Measurements from ENCODE around the gene MFSD11.
A peak's percentile ranks its signal among the peaks of the same experiment; 100 is the strongest.
"Not testable (repeated sequence)": the region's sequence is repeated elsewhere in the genome, so short reads cannot be mapped to it uniquely, and the experiment has no call there.

MFSD11 gene

DNA sequence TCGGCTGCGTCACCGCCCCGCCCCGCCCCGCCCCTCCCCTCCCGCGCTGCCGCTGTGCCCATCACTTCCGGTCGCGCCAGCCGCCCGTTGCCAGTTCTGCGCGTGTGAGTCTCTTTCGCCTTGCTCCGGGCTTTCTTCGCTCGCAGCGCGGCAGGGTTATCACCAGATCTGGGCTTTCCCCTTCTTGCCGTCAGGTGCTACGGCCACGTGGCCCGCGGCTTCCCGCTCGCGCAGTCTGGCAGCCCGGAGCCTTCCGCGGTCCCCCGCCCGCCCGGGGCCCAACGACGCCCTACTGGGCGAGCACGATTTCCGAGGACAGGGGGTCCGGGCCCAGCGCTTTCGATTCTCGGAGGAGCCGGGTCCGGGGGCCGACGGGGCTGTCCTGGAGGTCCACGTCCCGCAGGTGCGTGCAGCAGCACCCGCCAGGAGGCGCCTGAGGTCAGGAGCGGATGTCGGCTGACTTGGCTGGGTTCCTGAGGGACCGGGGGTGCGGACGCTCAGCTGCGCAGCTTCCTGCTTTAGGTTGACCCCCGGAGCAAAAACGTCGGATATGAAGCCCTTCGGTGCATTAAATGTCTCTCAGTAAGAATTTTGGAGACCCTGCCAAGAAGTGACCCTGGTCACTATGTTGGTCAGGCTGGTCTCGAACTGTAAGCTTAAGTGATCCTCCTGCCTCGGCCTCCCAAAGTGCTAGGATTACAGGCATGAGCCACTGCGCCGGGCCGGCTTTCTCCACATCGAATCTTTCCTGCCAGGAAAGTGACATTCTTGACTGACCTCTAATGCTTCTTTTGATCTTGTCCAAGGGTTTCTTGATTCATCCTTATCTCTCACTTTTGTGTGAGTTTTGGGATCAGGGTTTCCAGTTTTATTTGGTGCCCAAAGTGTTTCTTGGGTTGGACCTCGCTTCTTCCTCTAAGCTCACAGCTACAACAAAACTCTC is 10.9 kb upstream of the MFSD11 start, which contains the start of gene METTL23:
Gene METTL23 (plus strand): TSS at position 64 of the 943 bp plus-strand sequence. CDS start 2,872 bp downstream, outside the sequence.
- peak in 8 of 14 donors; percentile 22 to 85 (median 81) for DNase-seq

DNA sequence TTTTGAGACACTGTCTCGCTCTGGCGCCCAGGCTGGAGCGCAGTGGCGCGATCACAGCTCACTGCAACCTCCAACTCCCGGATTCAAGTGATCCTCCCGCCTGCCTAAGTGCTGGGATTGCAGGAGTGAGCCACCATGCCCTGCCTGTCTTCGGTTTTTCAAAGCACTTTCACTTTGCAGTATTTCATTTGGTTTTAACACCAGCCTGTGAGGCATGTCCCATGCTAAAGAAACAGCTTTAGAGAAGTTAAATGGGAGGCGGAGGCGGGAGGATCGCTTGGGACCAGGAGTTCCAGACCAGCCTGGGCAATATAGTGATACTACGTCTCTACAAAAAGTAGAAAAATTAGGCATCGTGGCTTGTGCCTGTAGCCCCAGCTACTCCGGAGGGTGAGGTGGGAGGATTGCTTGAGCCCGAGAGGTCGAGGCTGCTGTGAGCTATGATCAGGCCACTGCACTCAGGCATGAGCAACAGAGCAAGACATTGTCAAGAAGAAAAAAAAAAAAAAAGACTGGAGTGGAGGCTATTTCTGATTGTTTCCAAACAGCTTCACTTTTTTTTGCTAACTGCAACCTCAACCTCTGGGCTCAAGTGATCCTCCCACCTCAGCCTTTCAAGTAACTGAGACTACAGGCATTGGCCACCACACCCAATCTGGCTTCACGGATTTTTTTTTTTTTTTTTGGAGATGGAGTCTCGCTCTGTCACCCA is 10.0 kb upstream of the MFSD11 start:
- DNase-seq = peak in 2 of 14 donors; percentile 17

DNA sequence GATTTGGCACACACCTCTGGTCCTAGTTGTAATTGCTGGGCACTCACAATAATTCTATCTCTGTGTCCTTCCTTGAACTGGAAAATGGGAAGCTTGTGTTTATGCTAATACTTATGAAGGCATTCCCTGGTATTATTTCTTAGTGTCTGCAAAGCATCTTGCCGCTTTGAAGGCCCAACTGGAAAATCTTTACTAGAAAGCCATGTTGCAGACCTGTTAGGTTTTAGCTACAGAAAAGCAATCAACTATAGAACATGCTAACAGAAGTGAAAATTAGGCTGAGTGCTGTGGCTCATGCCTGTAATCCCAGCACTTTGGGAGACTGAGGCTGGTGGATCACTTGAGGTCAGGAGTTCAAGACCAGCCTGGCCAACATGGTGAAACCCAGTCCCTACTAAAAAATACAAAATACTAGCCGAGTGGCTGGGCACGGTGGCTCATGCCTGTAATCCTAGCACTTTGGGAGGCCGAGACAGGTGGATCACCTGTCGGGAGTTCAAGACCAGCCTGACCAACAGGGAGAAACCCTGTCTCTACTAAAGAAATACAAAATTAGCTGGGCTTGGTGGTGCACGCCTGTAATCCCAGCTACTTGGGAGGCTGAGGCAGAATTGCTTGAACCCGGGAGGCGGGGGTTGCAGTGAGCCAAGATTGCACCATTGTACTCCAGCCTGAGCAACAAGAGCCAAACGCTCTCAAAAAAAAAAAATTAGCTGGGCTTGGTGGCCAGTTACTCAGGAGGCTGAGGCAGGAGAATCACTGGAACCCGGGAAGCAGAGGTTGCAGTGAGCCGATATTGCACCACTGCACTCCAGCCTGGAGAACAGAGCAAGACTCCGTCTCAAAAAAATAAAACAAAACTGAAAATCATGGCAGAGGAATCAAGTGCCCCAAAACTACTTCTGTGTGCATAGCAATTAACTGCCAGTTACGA is 5.9 kb upstream of the MFSD11 start:
- DNase-seq = not testable (repeated sequence)

DNA sequence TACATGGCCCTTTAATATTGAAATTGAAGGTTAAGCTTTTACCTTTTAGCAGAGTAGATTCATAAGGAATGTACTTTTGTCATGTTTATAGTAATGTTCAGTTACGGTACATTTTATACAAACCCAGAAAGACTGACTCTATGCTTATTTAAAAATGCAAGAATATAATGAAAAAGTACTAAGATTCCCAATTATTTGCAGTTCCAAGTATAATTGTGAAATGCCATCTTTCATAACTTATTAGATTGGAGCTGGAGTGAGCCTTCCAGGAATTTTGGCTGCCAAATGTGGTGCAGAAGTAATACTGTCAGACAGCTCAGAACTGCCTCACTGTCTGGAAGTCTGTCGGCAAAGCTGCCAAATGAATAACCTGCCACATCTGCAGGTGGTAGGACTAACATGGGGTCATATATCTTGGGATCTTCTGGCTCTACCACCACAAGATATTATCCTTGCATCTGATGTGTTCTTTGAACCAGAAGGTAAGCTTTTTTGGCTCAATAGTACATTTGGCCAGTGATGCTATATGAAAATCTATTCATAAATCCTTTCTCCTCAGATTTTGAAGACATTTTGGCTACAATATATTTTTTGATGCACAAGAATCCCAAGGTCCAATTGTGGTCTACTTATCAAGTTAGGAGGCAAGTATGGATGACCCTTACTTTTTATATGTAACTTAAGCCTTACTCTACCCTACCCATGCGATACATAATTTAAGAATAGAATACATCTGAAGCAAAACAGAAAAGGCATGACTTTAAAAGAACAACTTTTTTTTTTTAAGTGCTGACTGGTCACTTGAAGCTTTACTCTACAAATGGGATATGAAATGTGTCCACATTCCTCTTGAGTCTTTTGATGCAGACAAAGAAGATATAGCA is 4.9 kb upstream of the MFSD11 start:
- DNase-seq = no peak

DNA sequence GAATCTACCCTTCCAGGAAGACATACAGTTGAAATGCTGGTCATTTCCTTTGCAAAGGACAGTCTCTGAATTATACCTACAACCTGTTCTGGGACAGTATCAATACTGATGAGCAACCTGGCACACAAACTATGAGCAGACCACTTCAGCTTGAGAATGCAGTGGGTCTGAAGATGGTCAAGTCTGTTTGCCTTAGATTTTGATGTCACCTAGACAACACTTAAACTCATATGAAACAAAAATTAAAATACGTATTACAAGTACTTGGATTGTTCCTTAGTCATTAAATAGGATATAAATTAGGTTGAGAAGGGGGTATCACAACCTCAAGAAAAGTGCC is 4.3 kb upstream of the MFSD11 start:
- no peak for DNase-seq

DNA sequence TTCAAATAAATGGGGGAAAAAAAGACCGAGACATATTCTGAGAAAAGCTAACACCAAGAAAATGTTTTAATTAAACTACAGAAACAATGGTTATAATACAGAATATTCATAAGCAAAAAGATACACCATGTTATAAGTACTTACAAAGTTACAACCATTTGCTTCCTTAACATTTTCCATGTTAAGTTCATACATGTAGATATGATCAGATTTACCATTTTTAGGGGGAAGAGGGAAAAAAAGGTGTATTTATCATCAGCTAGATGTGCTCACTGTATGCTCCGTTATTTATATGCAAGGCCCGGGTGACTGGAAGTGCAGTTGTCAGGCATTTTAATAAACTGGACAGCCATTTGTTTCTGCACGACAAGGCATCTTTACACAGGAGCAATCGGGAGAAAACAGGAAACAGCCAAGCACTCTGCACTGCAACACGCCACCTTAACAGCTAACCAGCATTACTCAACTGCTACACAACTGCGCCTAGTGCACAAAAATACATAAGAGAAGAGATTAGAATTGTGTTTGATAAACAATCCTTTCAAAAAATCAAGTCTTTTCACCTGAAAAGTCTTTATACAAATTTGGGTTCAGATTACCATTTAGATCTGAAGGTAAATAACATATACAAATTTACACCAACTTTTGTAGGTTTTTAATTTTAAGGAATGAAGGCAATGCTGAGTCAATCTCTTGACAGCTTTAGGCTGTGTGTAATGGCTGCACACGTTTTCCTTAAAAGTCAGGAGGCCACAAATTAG is 3.7 kb upstream of the MFSD11 start:
- no peak for DNase-seq

DNA sequence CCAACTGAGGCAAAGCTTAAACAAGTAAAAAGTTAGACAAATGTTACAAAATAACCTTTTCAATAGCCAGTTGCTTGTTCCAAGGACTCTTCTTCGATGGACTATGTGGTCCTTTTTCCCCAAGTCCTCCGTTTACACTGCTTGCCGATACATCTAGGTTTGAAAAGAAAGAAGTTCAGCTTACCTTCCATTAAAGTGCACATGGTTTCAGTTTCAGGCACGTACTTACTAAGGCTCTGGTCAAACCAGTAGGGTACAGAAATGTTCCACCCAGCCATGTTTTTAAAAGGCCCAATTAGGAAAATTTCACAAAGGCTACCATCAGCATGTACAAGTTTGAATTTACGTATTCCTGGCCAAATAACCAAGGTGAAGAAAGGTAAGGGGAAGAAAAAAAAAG is 2.9 kb upstream of the MFSD11 start:
- no peak for DNase-seq

DNA sequence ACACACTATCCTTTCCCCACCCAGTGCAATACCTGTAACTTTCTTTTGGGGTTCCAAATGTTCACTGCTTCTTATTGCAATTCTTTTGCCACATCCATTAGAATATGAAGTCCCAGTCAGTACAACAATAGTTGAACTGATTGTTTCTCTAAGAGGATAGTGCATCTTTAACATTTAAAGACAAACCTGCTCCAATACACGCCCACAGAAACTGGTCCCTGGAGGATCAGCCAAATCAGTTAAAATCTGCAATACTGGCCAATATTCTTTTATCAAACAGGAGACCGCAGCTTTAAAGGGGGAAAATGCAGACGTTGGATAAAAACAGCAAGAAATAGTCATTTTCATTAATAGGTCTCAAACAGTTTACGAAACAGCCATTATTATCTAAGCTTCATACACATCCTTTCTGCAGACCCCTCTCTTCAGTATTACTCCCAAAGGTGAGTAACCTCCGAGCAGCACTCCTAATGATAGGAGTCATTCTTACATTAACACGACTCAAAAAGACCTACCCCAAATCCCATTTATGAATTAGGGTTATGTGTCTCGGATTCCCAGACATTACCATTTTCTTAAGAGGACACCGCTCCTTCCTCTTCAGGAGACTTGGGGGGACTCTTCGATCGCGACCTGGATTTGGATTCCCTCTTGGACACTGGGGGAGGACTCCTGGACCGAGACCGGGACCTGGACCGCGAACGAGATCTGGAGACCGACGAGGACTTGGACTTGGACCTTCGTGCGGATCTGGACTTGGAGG is 2.2 kb upstream of the MFSD11 start:
- DNase-seq = no peak

DNA sequence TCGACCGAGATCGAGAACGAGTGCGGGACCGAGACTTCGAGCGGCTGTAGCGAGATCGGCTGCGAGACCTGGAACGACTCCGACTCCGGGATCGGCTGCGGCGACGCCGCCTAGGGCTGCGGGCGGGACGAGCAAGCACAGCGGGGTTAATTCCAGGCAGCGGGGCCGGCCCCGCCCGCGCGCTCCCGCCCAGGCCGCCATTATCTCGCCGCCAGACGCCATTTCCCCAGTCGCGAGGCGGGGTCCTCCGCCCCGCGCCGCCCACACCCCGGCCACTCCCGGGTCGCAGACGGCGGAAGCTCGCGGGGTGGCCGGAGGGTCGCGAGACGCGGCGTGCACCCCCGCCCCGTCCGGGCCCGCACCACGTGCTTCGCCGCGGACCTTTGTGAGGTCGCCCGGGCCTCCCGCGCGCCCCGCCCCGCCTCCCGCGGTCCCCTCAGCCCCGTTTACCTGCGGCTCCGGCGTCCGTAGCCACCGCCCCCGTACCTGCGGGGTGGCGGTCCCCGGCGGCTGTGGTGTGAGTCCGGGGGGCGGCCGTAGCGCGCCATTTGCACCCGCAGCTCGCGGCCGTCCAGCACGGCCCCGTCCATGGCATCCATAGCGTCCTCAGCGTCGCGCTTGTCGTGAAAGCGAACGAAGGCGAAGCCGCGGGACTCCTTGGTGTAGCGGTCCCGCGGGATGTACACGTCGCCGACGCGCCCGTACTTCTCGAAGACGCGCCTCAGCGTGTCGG is 1.4 kb upstream of the MFSD11 start:
- peak in 13 of 14 donors; percentile 26 to 84 (median 57) for DNase-seq

DNA sequence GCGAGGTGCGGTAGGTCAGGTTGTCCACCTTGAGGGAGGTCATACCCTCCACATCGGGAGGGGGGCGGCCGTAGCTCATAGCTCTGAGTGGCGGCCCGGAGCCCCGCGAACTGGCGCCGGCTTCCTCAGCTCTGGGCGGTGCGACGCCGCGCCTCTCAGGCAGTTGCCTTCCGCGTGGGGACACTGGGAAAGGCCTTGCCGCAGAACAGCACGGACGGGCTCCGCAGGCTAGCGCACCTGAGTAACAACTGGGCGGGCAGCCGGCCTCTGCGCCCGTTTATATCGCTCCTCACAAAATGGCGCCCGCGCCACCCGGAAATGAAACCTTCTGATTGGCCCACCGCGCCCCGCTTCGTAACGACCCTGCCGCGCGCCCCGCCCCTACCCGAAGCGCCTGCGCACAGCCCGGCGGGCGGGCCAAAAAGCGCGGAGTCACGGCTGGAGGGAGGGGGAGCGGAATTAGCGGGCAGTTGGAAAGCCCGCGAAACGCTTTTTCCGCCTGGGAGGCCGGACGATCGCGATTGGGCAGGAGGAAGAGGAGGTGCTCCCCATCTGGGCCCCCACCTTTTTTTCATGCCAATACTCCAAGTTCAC is 740 bp upstream of the MFSD11 start, which contains the start of gene SRSF2:
Gene SRSF2 (minus strand): TSS at position 250 of the 594 bp plus-strand sequence. CDS start 171 bp downstream, at position 79.
- peak; percentile 88 to 100 (median 98) for DNase-seq

DNA sequence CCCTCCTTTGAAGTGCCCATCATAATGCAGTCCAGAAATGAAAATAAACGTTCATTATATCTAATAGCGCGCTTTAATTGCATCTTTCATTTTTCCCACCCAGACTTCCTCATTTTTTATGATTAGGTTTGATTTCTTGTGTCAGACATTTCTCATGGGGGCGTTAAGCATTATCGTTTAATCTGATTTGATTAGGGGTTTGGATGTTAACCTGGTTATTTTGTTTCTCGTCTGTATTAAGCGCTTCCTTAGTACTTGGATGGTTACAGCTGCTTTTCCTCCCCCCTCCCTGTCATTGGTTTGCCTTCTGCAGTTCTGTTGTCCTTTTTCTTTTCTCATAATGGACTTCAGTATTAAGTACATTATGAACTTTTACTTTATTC is 540 bp downstream of the MFSD11 start:
- DNase-seq = no peak

DNA sequence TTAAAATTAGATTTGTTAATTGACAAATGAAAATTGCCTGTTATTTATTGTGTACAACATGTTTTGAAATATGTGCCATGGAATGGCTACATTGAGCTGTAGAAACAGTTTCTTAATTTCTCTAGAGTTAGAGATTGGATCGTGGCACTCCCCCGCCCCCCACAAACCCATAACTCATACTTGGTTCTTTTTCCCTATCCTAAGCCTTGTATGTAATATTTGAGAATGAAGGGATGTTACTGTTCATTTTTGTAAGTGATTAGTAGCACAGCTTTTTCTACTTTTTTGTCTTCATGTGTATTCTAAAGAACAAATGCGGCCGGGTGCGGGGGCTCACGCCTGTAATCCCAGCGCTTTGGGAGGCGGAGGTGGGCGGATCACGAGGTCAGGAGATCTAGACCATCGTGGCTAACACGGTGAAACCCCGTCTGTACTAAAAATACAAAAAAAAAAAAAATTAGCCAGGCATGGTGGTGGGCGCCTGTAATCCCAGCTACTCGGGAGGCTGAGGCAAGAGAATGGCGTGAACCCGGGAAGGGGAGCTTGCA is 1.7 kb downstream of the MFSD11 start:
- not testable (repeated sequence) for DNase-seq

DNA sequence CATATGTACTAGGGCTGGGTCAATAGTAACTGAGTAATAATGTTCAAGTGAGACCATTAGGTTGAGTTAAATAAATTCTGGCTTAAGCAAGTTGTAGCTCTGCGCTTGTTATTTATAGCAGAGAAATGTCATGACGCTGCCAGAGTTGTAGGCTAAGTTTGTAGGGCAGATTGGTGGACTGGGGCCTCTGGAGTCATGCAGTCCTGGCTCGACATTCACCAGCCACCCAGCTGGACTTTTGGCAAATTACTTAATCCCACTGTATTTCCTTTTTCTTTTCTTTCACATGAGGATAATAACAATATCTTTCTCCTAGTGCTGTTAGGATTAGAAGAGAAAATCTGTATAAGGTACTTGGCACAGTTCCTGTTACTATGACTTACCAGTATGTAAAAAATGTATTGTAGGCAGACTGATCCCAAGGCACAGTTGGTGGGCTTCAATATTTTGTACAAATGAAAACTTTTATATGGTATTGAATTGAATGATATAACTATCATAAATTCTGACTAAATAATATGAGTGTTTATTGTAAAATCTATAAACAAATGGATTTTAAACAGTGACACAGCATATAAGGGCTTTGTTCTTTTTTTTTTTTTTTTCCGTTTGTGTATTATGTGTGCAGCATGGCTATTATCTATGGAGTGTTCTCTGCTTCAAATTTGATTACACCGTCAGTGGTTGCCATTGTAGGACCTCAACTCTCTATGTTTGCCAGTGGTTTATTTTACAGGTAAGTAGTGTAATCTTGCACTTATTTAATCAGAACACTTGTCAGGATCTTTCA is 2.6 kb downstream of the MFSD11 start:
- no peak for DNase-seq

DNA sequence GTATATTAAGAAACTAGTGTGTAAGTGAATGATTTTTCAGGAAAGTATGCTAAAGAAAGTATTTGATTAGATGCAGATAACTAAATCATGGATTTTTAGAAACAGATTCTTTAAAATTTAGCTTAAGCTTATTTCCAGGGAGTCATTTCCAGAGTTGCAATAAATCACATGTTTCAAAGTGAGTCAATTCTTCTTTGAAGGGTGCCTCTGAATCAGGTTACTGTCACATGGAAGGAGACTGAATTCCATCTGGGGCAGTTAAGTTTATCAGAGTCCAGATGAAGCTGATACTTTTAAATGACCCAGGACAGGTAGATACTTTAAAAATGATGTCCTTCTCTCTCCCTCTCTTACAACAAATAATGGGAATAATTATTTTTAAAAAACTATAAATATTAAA is 5.0 kb downstream of the MFSD11 start:
- no peak for DNase-seq

DNA sequence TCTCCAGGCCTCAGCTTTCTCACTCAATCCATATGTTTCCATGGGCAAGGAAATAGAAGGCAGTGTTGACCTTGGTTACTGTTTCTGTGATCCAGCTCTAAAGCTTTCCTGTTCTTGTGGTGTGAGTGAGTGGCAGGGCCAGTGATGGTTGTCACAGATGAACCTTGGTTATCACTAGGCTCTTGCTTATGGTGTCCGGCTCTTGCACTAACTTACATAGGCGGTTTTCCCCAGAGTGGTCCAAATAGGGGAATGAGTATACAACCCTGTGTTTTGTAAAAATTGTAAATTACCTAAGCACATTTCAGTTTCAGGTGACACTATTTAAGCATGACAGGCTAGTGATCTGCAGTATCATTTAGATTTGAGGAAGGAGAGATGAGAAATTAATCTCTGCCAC is 6.8 kb downstream of the MFSD11 start:
- DNase-seq = no peak

DNA sequence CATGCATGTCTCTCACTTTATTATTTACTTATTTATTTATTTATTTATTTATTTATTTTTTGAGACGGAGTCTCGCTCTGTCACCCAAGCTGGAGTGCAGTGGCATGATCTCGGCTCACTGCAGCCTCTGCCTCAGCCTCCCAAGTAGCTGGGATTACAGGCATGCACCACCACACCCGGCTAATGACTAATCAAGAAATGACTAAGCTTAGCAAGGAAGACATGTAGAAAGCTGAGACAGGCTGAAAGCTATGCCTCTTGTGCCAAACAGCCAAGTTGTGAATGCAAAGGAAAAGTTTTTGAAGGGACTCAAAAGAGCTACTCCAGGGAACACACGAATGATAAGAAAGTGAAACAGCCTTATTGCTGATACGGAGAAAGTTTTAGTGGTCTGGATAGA is 7.9 kb downstream of the MFSD11 start:
- not testable (repeated sequence) for DNase-seq

DNA sequence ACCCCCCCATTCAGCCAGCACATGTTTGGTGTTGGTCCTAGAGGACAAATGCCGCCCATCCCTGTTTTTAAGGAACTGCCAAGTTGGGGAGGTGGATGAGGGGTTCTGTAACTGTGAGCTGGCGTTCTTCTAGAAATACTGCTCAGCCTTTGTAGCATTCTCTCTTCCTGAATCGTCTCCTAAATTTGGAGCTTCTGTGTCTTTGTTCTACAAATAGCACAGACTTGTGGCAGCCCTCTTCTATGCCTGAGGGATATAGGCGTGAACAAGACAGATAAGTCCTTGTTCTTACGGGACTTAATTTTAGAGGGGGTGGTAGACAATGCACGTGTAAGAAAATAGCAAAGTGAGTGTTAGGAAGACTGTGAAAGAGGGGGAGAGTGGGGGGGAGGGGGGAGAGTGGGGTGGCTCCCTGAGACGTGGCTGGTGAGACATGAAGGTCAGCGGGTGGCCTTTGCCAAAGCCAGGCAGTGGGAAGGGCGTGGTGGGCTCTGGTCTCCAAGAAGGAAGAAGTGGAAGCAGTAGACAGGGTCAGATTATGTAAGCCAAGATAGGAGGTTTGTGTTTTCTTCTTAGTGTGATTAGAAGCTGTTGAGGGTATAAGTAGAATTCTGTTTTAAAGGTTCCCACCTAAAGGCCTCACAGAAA is 9.9 kb downstream of the MFSD11 start:
- DNase-seq = no peak

All from C1 segment of cervical spinal cord (tissue), 14 donors.